ENCODE results near the gene RPSA. TPM values are rescaled to one million over a fixed set of nuclear protein-coding genes. Genes with fewer than 3 reads are reported as not detected.

Gene RPSA
- polyA plus RNA-seq, 1 experiment = 3,266 TPM

GRCh38 chr3:39432342-39432741, 25.8 kb downstream of the RPSA start:
- H3K4me3 ChIP-seq (ENCODE audit: low read depth, low read length) = no peak overlapping the region
- ChIA-PET CTCF (interaction anchor here (2.6 kb wide), 1 partner anchor 14 kb away, joined by 15 read pairs; no protein-coding TSS in a partner anchor), POLR2A (no interaction called here)
- no peaks in the 10 kb centered on the region for H3K27me3 ChIP-seq (ENCODE audit: control insufficient read depth, insufficient read depth, low read length)
- no peaks in the 10 kb centered on the region; the same call in 1 of the 2 replicates for H3K9me3 ChIP-seq (ENCODE audit: control insufficient read depth, insufficient read depth, low read length)
- no peak for DNase-seq (ENCODE audit: low read depth, low spot score)
- no peak for TF ChIP-seq CTCF (IDR thresholded peaks at IDR 0.05; ENCODE audit: low read depth, low read length)
- H3K27ac ChIP-seq (ENCODE audit: low read depth, low read length) = no peak overlapping the region

- ChIA-PET CTCF (interaction anchor here (3.0 kb wide), 1 partner anchor 14 kb away, joined by 20 read pairs; no protein-coding TSS in a partner anchor), POLR2A (no interaction called here)
- Histone ChIP-seq H3K27ac (ENCODE audit: low read depth, low read length) (peak overlapping the region; percentile 31), H3K27me3 (ENCODE audit: control insufficient read depth, insufficient read depth, low read length) (no peaks in the 10 kb centered on the region), H3K4me3 (ENCODE audit: low read depth, low read length) (no peak overlapping the region), H3K9me3 (ENCODE audit: control insufficient read depth, insufficient read depth, low read length) (no peaks in the 10 kb centered on the region; the same call in 1 of the 2 replicates)
- peak; percentile 10 for DNase-seq (ENCODE audit: low read depth, low spot score)
- no peak for TF ChIP-seq CTCF (IDR thresholded peaks at IDR 0.05; ENCODE audit: low read depth, low read length)
These were observed 27.1 kb downstream of the RPSA start for GRCh38 chr3:39433642-39434041.

- Histone ChIP-seq H3K4me3 (ENCODE audit: low read depth, low read length) (no peak overlapping the region), H3K9me3 (ENCODE audit: control insufficient read depth, insufficient read depth, low read length) (no peaks in the 10 kb centered on the region), H3K27ac (ENCODE audit: low read depth, low read length) (no peak overlapping the region), H3K27me3 (ENCODE audit: control insufficient read depth, insufficient read depth, low read length) (no peaks in the 10 kb centered on the region)
- no peak for DNase-seq (ENCODE audit: low read depth, low spot score)
- CTCF ChIA-PET = interaction anchor here (3.0 kb wide), 1 partner anchor 13 kb away, joined by 20 read pairs; no protein-coding TSS in a partner anchor
- POLR2A ChIA-PET = no interaction called here
- TF ChIP-seq CTCF (IDR thresholded peaks at IDR 0.05; ENCODE audit: low read depth, low read length) = no peak
These were observed 28.1 kb downstream of the RPSA start for GRCh38 chr3:39434574-39434973.

GRCh38 chr3:39435006-39435748, 28.7 kb downstream of the RPSA start:
- no peak for TF ChIP-seq CTCF (IDR thresholded peaks at IDR 0.05; ENCODE audit: low read depth, low read length)
- H3K27ac ChIP-seq (ENCODE audit: low read depth, low read length) = no peak overlapping the region
- no peaks in the 10 kb centered on the region for H3K9me3 ChIP-seq (ENCODE audit: control insufficient read depth, insufficient read depth, low read length)
- ChIA-PET POLR2A (no interaction called here), CTCF (interaction anchor here (3.0 kb wide), 1 partner anchor 12 kb away, joined by 20 read pairs; no protein-coding TSS in a partner anchor)
- no peaks in the 10 kb centered on the region for H3K27me3 ChIP-seq (ENCODE audit: control insufficient read depth, insufficient read depth, low read length)
- no peak for DNase-seq (ENCODE audit: low read depth, low spot score)
- H3K4me3 ChIP-seq (ENCODE audit: low read depth, low read length) = no peak overlapping the region

- Histone ChIP-seq H3K27ac (ENCODE audit: low read depth, low read length) (no peak overlapping the region), H3K27me3 (ENCODE audit: control insufficient read depth, insufficient read depth, low read length) (peaks cover 6% of the 10 kb centered on the region), H3K9me3 (ENCODE audit: control insufficient read depth, insufficient read depth, low read length) (no peaks in the 10 kb centered on the region), H3K4me3 (ENCODE audit: low read depth, low read length) (no peak overlapping the region)
- DNase-seq (ENCODE audit: low read depth, low spot score) = no peak
- TF ChIP-seq CTCF (IDR thresholded peaks at IDR 0.05; ENCODE audit: low read depth, low read length) = no peak
- CTCF ChIA-PET = interaction anchor here (1.5 kb wide), 1 partner anchor 9 kb away, joined by 4 read pairs; no protein-coding TSS in a partner anchor
- POLR2A ChIA-PET = no interaction called here
These were observed 32.4 kb downstream of the RPSA start for GRCh38 chr3:39438880-39439279.
